ENCODE measurements around the gene NCOA1.

DNA sequence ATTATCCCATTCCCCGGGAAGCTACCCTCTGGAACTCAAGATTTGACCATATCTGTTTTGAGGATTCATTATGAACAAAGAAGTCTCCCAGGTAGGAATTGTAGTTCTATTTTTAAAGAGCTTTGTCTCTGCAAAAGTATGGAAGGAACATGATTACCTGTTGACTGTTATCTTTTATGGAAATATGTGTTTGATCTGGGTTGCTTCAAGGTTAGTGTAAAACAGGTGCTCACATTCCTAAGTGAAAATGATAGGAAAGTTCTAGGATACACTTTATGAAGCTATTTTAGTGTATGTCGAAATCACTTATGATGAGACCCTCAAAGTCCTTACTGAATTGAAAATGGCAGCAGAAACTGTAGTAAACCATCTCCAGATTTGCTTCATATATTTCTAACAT lies 153.0 kb downstream of the NCOA1 start:
- TF ChIP-seq, protein P1, sequence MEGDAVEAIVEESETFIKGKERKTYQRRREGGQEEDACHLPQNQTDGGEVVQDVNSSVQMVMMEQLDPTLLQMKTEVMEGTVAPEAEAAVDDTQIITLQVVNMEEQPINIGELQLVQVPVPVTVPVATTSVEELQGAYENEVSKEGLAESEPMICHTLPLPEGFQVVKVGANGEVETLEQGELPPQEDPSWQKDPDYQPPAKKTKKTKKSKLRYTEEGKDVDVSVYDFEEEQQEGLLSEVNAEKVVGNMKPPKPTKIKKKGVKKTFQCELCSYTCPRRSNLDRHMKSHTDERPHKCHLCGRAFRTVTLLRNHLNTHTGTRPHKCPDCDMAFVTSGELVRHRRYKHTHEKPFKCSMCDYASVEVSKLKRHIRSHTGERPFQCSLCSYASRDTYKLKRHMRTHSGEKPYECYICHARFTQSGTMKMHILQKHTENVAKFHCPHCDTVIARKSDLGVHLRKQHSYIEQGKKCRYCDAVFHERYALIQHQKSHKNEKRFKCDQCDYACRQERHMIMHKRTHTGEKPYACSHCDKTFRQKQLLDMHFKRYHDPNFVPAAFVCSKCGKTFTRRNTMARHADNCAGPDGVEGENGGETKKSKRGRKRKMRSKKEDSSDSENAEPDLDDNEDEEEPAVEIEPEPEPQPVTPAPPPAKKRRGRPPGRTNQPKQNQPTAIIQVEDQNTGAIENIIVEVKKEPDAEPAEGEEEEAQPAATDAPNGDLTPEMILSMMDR (IDR thresholded peaks at IDR 0.05; ENCODE audit: low read depth, low read length, poor library complexity, severe bottlenecking), result no peak
- no peak for TF ChIP-seq EZH2phosphoT487 (IDR thresholded peaks at IDR 0.05; ENCODE audit: borderline replicate concordance, low read length)
